AG04449 (cell line): ENCODE results near the gene NCF4.

ENCODE experiments used
- CTCF ChIA-PET: fragments of 350-600 bp; formaldehyde crosslinking; extraction: SDS; loops from one replicate; lab custom pipeline; 2021; ENCODE audit warnings: antibody characterized with exemption; lab: Yijun Ruan, JAX
- POLR2A ChIA-PET: fragments of 400-600, 350-600 bp; formaldehyde crosslinking; extraction: SDS; loops from one replicate; lab custom pipeline; 2020; ENCODE audit warnings: antibody characterized with exemption, inconsistent platforms; lab: Yijun Ruan, JAX
- DNase-seq: peaks from one replicate; pipeline ENCODE4 v3.0.0-alpha.2; 2010; ENCODE audit warnings: low read depth, low spot score
- H3K4me3 ChIP-seq: 2 replicates; pipeline ENCODE4 v1.5.1; 2011; ENCODE audit warnings: low read depth, mild to moderate bottlenecking, control low read depth, low read length
- TF ChIP-seq, protein P1 (sequence below): IDR thresholded peaks from one replicate; pipeline ENCODE4 v1.5.1; 2011; ENCODE audit warnings: mild to moderate bottlenecking, moderate library complexity, low read length, control low read depth, inconsistent platforms; ENCODE audit not compliant: insufficient read depth; ENCODE audit errors: missing control alignments

Gene NCF4

DNA sequence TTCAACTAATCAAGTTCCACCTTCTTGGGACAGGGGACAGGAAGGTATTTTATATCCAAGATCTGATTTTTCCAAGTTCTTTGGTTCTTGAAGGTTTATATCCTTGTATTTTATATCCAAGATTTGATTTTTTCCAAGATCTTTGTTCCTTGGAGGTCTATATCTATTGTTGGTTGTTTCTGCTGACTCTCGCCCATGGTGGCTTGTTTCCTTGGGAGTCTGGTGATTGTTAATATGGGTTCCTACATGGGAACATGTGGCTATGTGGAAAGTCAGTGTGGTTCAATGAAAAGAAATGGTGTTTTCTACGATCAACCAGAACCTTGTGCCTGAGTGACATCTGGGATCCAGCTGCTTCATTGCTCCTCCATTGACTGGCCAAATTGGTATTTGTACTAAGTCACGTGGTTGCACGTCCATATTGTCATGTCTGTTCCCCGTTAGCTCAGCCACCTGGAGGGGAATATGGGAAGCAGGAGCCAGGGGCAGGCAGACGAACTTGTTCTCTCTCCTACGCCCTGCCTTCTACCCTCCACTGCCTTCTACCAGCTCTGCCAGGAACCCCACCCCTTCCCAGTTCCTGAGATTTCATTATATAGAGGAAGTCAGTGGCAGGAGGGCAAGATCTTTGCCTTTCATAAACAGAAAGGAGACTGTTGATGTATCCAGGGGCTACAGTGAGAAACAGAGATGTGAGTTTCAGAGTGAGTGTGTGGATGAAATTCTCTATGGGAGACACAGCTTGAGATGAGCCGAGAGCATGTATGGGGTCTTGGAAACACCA lies 41.5 kb downstream of the NCF4 start:
- POLR2A ChIA-PET, result no interaction called here
- TF ChIP-seq, protein P1, sequence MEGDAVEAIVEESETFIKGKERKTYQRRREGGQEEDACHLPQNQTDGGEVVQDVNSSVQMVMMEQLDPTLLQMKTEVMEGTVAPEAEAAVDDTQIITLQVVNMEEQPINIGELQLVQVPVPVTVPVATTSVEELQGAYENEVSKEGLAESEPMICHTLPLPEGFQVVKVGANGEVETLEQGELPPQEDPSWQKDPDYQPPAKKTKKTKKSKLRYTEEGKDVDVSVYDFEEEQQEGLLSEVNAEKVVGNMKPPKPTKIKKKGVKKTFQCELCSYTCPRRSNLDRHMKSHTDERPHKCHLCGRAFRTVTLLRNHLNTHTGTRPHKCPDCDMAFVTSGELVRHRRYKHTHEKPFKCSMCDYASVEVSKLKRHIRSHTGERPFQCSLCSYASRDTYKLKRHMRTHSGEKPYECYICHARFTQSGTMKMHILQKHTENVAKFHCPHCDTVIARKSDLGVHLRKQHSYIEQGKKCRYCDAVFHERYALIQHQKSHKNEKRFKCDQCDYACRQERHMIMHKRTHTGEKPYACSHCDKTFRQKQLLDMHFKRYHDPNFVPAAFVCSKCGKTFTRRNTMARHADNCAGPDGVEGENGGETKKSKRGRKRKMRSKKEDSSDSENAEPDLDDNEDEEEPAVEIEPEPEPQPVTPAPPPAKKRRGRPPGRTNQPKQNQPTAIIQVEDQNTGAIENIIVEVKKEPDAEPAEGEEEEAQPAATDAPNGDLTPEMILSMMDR, result no peak
- CTCF ChIA-PET, result interaction anchor here (0.8 kb wide), 1 partner anchor 76 kb away, joined by 3 read pairs; no protein-coding TSS in a partner anchor

DNA sequence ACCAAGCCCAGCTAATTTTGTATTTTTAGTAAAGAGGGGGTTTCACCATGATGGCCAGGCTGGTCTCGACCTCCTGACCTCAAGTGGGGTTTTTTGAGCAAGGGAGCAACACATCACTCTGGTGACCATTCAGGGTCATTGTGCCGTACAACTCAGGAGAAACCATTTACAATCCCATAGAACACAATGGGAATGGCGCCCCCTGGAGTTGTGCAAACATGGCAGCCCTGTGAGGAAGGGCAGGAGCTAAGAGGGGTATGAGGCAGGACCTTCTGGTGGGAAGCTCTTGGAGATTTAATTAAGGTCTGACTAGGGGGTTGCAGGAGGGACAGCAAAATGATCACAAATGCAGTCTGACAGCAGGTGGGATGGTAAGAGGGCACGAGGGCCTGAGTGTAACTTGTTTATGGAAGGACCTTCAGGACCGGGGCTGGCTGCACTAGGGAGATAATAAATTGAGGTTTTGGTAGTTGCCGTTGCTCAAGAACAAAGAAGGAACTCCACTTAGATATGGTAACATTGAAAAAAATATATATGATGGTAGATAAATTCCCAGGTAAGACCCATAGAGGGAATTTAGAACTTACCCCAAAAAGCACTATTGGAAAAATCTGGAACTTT lies 43.6 kb downstream of the NCF4 start:
- TF ChIP-seq, protein P1, result no peak
- ChIA-PET POLR2A (no interaction called here), CTCF (no interaction called here)
- no peak for DNase-seq
- H3K4me3 ChIP-seq, result no peak overlapping the region

More for the DNA sequence above, 41.5 kb downstream of the NCF4 start:
- no peak overlapping the region for H3K4me3 ChIP-seq
- DNase-seq, result no peak

DNA sequence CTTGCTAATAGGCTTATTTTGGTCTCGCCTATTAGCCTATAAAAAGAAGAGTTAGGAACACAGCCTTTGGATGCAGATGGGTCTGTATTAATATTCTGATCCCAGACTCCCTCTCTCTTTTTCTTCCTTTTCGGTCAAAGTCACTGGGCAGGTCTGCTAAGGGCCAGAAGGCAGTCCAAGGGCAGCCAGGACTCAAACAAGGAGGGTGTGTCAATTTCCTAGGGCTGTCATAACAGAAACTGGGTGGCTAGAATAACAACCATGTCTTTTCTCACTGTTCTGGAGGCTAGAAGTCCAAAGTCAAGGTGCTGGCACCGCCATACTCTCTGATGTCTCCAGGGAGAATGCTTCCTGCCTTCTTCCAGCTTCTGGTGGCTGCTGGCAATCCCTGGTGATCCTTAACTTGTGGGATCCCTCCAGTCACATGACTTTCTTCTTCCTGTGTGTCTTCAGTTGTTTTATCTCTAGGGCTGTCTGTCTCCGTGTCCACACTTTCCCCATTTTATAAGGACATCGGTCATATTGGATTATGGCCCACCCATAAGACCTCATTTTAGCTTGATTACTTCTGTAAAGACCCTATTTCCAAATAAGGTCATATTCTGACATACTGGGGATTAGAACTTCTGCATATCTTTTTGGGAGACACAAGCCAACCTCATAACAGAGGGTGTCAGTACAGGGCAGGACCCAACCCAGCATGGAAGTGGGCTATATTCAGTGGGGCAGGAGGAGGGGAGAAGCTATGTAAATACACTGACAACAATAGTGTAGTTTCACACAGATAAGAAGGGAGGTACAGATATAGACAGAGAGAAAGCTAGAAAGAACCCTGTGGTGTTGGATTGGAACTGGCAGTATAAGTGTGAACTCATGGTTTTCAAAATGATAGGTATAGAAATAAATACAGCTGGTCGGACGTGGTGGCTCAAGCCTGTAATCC lies 46.7 kb downstream of the NCF4 start:
- DNase-seq, result no peak
- POLR2A ChIA-PET, result no interaction called here
- CTCF ChIA-PET, result interaction anchor here (1.2 to 1.5 kb wide), 3 partner anchors 34 to 70 kb away, joined by 4 to 5 read pairs (median 4); no protein-coding TSS in a partner anchor

DNA sequence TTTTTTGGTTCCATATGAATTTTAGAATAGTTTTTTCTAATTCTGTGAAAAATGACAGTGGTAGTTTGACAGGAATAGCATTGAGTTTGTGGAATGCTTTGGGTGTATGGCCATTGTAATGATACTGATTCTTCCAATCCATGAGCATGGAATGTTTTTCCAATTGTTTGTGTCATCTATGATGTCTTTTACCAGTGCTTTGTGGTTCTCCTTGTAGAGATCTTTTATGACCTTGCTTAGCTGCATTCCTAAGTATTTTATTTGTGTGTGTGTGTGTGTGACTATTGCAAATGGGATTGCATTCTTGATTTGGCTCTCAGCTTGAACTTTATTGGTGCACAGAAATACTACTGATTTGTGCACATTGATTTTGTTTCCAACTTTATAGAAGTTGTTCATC lies 49.7 kb downstream of the NCF4 start:
- ChIA-PET POLR2A (no interaction called here), CTCF (interaction anchor here (2.0 kb wide), 1 partner anchor 54 kb away, joined by 10 read pairs; no protein-coding TSS in a partner anchor)
- TF ChIP-seq, protein P1, result no peak
- DNase-seq, result no peak
- no peak overlapping the region for H3K4me3 ChIP-seq

More for the DNA sequence above, 46.7 kb downstream of the NCF4 start:
- TF ChIP-seq, protein P1, result no peak
- no peak overlapping the region for H3K4me3 ChIP-seq

DNA sequence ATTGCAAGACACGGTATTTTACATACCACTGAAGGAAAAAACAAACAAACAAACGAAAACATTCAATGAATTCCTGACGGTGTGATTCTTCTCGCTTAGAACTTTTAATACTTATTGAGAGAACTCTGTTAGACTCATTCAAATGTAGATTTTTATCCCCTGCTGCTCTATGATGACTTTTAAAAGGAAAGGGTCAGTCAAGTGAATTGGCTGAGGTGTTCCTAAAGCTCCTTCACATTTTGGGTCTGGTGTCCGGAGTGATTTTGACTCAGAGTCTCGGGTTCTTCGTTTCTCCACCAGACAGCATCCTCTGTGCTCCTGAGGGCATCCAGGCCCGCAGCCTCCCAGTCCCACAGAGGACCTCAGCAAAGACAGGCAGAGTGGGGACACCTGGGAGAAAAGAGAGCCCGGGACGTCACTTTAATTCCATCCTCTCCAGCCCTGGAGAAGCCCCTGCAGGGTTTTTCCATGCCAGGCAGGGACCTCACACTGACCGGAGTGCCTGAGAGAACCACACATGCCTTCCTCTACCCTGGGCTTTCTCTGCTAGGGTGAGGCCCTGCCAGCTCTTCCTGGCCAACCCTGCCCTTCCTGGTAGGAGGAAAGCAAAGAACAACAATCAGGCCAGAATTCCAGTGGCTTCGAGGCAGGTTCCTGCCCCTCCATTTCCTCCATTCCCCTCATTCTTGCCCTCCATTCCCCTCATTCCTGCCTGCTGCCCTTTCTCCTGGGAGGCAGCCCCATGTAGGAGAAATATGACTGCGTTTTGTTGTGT lies 51.3 kb downstream of the NCF4 start:
- TF ChIP-seq, protein P1, result no peak
- CTCF ChIA-PET, result no interaction called here
- H3K4me3 ChIP-seq, result no peak overlapping the region
- DNase-seq, result peak; percentile 17
- POLR2A ChIA-PET, result no interaction called here
